Activated CD4-positive, alpha-beta T cell treated with anti-CD3 and anti-CD28 coated beads for 36 hours (primary cell): ENCODE measurements around the gene OVOL3. TPM values are rescaled to one million over a fixed set of nuclear protein-coding genes. Genes with fewer than 3 reads are reported as not detected.
"Not testable (repeated sequence)": the region's sequence is repeated elsewhere in the genome, so short reads cannot be mapped to it uniquely, and the experiment has no call there.

ENCODE experiments used
- ATAC-seq: fragments of 200-7000 bp; cut with Tn5 transposase; one replicate; pipeline ENCODE4 v1.10.0; 2021; ENCODE audit warnings: mild to moderate bottlenecking, moderate library complexity
- CTCF ChIA-PET: fragments of 350-600 bp; sonication (Branson Sonifier 250); formaldehyde crosslinking; loops from one replicate; lab custom pipeline; 2021; ENCODE audit warnings: antibody characterized with exemption; lab: Charles Lee
- POLR2A ChIA-PET: fragments of 350-600 bp; sonication (Branson Sonifier 250); formaldehyde crosslinking; loops from one replicate; lab custom pipeline; 2021; ENCODE audit warnings: antibody characterized with exemption, inconsistent platforms; lab: Charles Lee
- DNase-seq: peaks from one replicate; pipeline ENCODE4 v3.0.0-alpha.2; 2020
- H3K27ac Mint-ChIP-seq: one replicate; pipeline ENCODE4 v1.8.0; 2021; ENCODE audit warnings: mixed read lengths
- H3K27me3 Mint-ChIP-seq: one replicate; pipeline ENCODE4 v1.8.0; 2021; ENCODE audit warnings: mixed read lengths
- H3K36me3 Mint-ChIP-seq: one replicate; pipeline ENCODE4 v1.8.0; 2021; ENCODE audit warnings: low read depth, mixed read lengths
- H3K4me1 Mint-ChIP-seq: one replicate; pipeline ENCODE4 v1.8.0; 2021; ENCODE audit warnings: mixed read lengths
- H3K4me3 Mint-ChIP-seq: one replicate; pipeline ENCODE4 v1.8.0; 2021; ENCODE audit warnings: mild to moderate bottlenecking, moderate library complexity, mixed read lengths
- H3K9me3 Mint-ChIP-seq: one replicate; pipeline ENCODE4 v1.8.0; 2021; ENCODE audit warnings: low read depth, mixed read lengths
- intact Hi-C, 2 experiments: fragments of 100-400 bp; cut with DNase I in 1 of 2; cut with micrococcal nuclease in 1 of 2; formaldehyde crosslinking; loops; one replicate each; pipeline versions ENCODE4 v1.14.2 to v1.15.1; 2022 to 2024; cut with DNase I, micrococcal nuclease
- total RNA-seq, 2 experiments: library from RNA; stranded (reverse); gene quantifications; one replicate each; pipeline ENCODE4 v1.2.3, GENCODE V29; 2021

The OVOL3 gene
- total RNA-seq, 2 experiments from 2014 or later: not detected

DNA sequence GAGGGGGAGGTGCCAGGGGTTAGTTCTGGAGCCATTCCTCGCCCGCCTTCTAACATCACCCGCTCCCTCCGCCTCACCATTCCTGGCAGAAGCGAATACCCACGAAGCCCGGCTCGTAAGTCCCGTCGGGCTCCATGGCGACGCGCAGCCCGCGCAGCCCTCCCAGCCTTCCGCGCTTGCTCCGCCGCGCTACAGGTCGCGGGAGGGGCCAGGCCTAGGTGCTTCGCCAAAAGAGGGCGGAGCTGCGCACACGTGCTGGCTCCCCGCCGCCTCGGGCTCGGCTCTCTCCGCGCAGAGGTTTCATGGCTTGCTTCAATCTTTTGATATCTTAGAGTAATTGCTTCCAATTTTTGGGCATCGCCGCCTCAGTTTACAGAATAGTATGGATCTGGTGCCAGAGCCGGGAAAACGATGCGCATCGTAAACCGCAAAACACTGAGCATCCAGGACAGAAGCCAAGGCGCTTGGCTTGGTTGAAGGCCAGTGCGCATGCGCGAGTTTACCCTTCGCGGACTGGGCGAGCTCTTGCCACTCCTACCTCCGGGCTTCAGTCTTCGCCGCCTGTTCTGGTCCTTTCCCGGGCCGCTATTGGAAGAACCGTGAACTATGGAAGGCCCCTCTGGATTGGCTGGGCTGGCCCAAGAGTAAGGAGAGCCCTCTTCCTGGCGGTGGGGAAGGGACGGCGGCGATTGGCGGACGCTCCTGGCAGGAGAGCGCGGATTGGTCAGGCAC lies 3.9 kb downstream of the OVOL3 start, which contains the start of gene POLR2I:
Gene POLR2I, minus strand, starts transcription at position 155 of the 732 bp plus-strand sequence. Its CDS starts 19 bp downstream, at position 136.
- ChIA-PET POLR2A (interaction anchor here (0.6 to 1.3 kb wide), 10 partner anchors 9 to 132 kb away, joined by 3 to 12 read pairs (median 4); partner anchors contain the start of genes ALKBH6, CAPNS1, THAP8 and ZNF146), CTCF (interaction anchor here (0.8 to 1.1 kb wide), 4 partner anchors 13 to 61 kb away, joined by 3 to 8 read pairs (median 3); partner anchors contain the start of gene THAP8)
- peak within 1 kb of the TSS; percentile 98 for H3K4me3 Mint-ChIP-seq
- H3K9me3 Mint-ChIP-seq: no peaks in the 10 kb centered on the region
- peaks cover 36% of the 10 kb centered on the region for H3K36me3 Mint-ChIP-seq
- DNase-seq (peak; percentile 99), ATAC-seq (peak; percentile 95)
- peak within 1 kb of the TSS; percentile 93 for H3K27ac Mint-ChIP-seq
- H3K27me3 Mint-ChIP-seq: no peaks in the 10 kb centered on the region
- peaks cover 29% of the 10 kb centered on the region for H3K4me1 Mint-ChIP-seq
- intact Hi-C loops: loop anchor here (1.0 to 10.0 kb wide), 22 partner anchors 12 to 1102 kb away; partner anchors contain the start of genes ALKBH6 (in 2 of the 2), THAP8 (in 2 of the 2), WDR62 (in 2 of the 2) and ARHGAP33 (in 1 of the 2)

DNA sequence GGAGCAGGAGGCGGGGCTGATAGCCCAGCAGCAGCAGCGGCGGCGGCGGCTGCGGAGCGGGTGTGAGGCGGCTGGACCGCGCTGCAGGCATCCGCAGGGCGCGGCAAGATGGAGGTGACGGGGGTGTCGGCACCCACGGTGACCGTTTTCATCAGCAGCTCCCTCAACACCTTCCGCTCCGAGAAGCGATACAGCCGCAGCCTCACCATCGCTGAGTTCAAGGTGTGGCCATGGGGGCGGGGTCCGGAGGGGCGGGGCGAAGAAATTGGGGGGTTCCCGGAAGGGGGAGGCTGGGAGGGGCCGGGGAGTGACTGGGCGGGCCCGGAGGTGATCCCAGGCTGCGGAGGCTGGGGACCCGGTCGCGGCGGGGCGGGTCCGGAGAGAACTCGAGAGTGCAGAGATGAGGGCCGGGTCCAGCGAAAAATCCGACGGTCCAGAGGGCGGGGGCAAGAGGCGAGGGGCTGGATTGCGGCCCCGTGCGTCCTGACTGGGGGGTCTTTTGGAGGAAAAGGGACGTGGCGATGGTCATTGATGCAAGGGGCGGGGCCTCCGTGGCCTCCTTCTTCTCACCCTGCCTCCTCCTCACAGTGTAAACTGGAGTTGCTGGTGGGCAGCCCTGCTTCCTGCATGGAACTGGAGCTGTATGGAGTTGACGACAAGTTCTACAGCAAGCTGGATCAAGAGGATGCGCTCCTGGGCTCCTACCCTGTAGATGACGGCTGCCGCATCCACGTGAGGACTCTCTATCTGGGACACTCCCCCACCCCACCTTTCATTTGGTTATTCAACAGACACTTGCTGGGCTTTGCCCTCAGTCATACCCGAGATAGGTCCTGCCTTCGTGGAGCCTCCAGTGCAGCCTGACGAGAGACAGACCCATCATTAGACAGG lies 4.8 kb downstream of the OVOL3 start, which contains the start of gene TBCB:
Gene TBCB, plus strand, starts transcription at position 16 of the 891 bp plus-strand sequence. Its CDS starts 93 bp downstream, at position 109.
- Mint-ChIP-seq H3K4me3 (peak within 1 kb of the TSS; percentile 98), H3K27ac (peak within 1 kb of the TSS; percentile 93), H3K27me3 (no peaks in the 10 kb centered on the region), H3K9me3 (no peaks in the 10 kb centered on the region), H3K4me1 (peaks cover 31% of the 10 kb centered on the region), H3K36me3 (peaks cover 38% of the 10 kb centered on the region)
- POLR2A ChIA-PET: interaction anchor here (0.7 to 1.3 kb wide), 7 partner anchors 8 to 102 kb away, joined by 3 to 12 read pairs (median 5); partner anchors contain the start of genes ALKBH6, CAPNS1, THAP8 and ZNF146
- ATAC-seq (peak; percentile 55), DNase-seq (peak; percentile 96)
- CTCF ChIA-PET: interaction anchor here (0.8 to 1.2 kb wide), 4 partner anchors 12 to 62 kb away, joined by 3 to 8 read pairs (median 4); partner anchors contain the start of gene THAP8
- intact Hi-C loops: loop anchor here (1.0 to 10.0 kb wide), 22 partner anchors 12 to 1102 kb away; partner anchors contain the start of genes ALKBH6 (in 2 of the 2), THAP8 (in 2 of the 2), WDR62 (in 2 of the 2) and ARHGAP33 (in 1 of the 2)

DNA sequence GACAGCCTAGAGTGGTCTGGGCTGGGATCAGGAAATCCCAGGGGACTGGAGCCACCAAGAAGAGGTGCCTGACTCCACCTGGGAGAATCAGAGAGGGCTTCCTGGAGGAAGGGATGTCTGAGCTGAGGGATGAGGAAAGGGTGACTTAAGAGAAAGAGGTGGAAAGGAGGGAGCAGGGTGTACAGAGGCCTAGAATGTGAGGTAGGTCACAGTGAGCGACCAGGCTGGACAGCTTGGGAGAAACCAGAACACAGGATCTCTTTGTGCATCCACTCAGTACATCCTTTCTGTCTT lies 5.3 kb downstream of the OVOL3 start:
- DNase-seq: no peak
- H3K4me1 Mint-ChIP-seq: peaks cover 31% of the 10 kb centered on the region
- H3K36me3 Mint-ChIP-seq: peaks cover 36% of the 10 kb centered on the region
- ChIA-PET CTCF (interaction anchor here (0.6 to 1.2 kb wide), 2 partner anchors 12 to 169 kb away, joined by 3 to 4 read pairs; no protein-coding TSS in a partner anchor), POLR2A (no interaction called here)
- peak overlapping the region; percentile 93 for H3K27ac Mint-ChIP-seq
- H3K9me3 Mint-ChIP-seq: no peaks in the 10 kb centered on the region
- ATAC-seq: no peak
- intact Hi-C loops: loop anchor here (5.0 to 10.0 kb wide), 2 partner anchors 401 to 1101 kb away; partner anchors contain the start of genes KMT2B (in 1 of the 2) and ZNF383 (in 1 of the 2)
- no peaks in the 10 kb centered on the region for H3K27me3 Mint-ChIP-seq
- H3K4me3 Mint-ChIP-seq: peak overlapping the region; percentile 98

DNA sequence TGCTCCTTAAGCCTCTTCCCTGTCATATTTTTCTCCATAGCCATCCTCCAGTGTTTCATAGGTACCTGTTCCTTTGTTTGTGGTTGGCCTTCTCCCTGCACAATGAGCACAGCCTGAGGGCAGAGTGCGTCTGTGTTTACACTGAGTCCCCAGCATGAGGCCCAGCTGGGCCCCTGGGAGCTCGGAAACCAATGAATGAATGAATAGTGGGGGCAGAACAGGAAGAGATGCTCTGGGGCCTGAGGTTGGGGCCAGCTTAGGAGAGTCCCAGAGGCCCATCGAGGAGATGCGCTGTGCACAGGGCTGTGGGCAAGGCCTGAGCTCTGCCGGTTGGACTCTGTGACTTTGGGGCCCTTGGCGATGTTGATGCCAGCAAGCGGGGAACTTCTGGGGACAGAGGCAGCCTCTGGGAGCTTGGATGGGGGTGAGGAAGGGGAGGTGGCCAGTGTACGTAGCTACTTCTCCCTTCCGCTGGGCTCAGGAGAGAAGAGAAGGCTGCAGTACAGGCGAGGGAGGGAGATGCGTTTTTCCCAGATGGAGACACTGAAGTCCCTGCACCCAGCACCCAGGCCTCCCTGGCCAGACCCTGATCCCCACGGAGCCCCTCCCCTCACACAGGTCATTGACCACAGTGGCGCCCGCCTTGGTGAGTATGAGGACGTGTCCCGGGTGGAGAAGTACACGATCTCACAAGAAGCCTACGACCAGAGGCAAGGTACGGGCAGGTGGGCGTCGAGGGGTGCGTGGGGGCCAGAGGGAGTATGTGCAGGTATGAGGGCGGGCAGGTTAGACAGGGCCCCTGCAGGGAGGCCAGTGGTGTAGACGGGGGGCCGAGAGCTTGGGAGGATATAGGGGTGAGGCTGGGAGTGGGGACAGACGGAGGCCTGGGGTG lies 9.4 kb downstream of the OVOL3 start:
- DNase-seq (no peak), ATAC-seq (no peak)
- Mint-ChIP-seq H3K27me3 (no peaks in the 10 kb centered on the region), H3K4me1 (peaks cover 20% of the 10 kb centered on the region), H3K27ac (no peak overlapping the region), H3K9me3 (no peaks in the 10 kb centered on the region), H3K4me3 (no peak overlapping the region), H3K36me3 (peaks cover 24% of the 10 kb centered on the region)
- CTCF ChIA-PET: interaction anchor here (1.0 to 1.2 kb wide), 2 partner anchors 8 to 50 kb away, joined by 5 to 6 read pairs; no protein-coding TSS in a partner anchor
- intact Hi-C loops: loop anchor here in 1 of 2 experiments (10.0 kb wide), 1 partner anchor 364 kb away; the partner anchor contains the start of gene ZNF566
- POLR2A ChIA-PET: no interaction called here

DNA sequence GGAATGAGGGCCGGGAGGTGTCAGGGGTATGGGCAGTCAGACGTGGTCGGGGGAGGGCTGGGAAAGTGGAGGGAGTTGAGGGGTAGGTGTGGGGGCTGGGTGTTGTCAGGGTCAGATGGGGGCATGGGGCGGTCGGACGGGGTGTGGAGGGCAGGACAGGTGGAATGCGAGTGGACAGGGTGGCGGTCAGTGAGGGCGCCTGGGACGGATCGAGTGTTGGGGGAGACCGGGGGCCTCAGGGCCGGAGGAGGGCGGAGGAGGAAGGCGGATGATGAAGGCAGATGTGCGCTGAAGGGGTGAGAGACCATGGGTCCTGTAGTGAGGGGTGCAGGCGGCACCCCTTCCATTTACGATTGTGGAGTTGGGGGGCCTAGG lies 10.0 kb downstream of the OVOL3 start:
- ChIA-PET POLR2A (no interaction called here), CTCF (no interaction called here)
- Mint-ChIP-seq H3K27ac (no peak overlapping the region), H3K36me3 (peaks cover 31% of the 10 kb centered on the region), H3K9me3 (no peaks in the 10 kb centered on the region), H3K27me3 (no peaks in the 10 kb centered on the region), H3K4me3 (no peak overlapping the region), H3K4me1 (peaks cover 25% of the 10 kb centered on the region)
- ATAC-seq: no peak
- intact Hi-C loops: loop anchor here in 1 of 2 experiments (10.0 kb wide), 1 partner anchor 364 kb away; the partner anchor contains the start of gene ZNF566
- no peak for DNase-seq

DNA sequence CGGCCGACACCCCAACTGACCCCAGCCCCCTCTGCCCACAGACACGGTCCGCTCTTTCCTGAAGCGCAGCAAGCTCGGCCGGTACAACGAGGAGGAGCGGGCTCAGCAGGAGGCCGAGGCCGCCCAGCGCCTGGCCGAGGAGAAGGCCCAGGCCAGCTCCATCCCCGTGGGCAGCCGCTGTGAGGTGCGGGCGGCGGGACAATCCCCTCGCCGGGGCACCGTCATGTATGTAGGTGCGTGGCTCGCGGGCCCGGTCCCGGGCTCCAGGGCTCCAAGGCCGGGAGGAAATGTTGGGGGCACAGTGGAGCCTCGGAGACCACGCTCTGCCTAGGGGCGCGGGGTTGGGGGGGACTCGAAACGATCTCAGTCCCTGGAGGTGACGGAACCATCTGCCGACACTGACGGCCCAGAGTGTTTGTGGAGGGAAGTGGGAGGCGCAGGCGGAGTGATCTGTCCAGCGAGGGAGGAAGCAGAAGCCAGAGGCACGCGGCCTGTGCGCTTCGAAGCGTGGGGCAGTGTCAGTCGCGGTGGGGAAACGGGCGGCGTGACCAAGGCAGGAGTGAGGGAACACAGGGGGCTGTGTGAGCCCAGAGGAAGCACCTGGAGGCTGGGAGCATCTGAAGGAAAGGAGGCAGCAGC lies 10.7 kb downstream of the OVOL3 start:
- POLR2A ChIA-PET: no interaction called here
- Mint-ChIP-seq H3K27me3 (no peaks in the 10 kb centered on the region), H3K27ac (no peak overlapping the region), H3K36me3 (peaks cover 27% of the 10 kb centered on the region), H3K9me3 (no peaks in the 10 kb centered on the region), H3K4me3 (no peak overlapping the region), H3K4me1 (peaks cover 20% of the 10 kb centered on the region)
- ATAC-seq (no peak), DNase-seq (no peak)
- intact Hi-C loops: loop anchor here in 1 of 2 experiments (10.0 kb wide), 1 partner anchor 363 kb away; the partner anchor contains the start of gene ZNF566
- CTCF ChIA-PET: no interaction called here

DNA sequence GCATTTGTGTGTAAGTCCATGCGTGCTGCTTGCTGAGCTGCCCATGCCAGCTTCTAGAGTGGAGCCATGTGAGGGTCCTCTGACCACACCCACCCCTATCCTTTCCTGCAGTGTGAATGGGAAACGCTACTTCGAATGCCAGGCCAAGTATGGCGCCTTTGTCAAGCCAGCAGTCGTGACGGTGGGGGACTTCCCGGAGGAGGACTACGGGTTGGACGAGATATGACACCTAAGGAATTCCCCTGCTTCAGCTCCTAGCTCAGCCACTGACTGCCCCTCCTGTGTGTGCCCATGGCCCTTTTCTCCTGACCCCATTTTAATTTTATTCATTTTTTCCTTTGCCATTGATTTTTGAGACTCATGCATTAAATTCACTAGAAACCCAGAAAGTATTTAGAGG lies 14.6 kb downstream of the OVOL3 start:
- no peak overlapping the region for H3K4me3 Mint-ChIP-seq
- H3K27me3 Mint-ChIP-seq: no peaks in the 10 kb centered on the region
- CTCF ChIA-PET: interaction anchor here (0.7 to 0.9 kb wide), 2 partner anchors 44 to 87 kb away, joined by 3 to 4 read pairs; no protein-coding TSS in a partner anchor
- peaks cover 15% of the 10 kb centered on the region for H3K4me1 Mint-ChIP-seq
- POLR2A ChIA-PET: no interaction called here
- H3K9me3 Mint-ChIP-seq: no peaks in the 10 kb centered on the region
- DNase-seq (peak; percentile 35), ATAC-seq (no peak)
- peak overlapping the region; percentile 38 for H3K27ac Mint-ChIP-seq
- intact Hi-C loops: loop anchor here (5.0 to 10.0 kb wide), 3 partner anchors 359 to 792 kb away; partner anchors contain the start of genes ZNF529 (in 1 of the 2), ZNF566 (in 1 of the 2), ZNF568 (in 1 of the 2) and ZNF829 (in 1 of the 2)
- peaks cover 10% of the 10 kb centered on the region for H3K36me3 Mint-ChIP-seq

DNA sequence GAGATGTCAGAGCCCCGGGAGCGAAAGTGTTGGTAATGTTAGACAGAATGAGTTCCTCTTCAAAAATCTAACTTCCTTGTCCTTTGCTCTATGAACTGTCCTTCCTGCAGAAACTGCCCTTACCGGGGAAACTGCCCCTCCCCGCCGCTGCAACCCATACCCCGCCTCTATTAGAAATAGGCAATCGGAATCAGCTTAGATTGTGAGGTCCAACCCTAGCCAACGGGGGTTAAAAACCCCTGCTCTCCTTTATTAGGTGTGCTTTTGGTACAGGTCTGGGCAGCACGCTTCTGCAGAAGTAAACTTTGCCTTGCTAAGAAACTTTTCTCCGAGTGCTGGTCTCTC lies 17.4 kb downstream of the OVOL3 start:
- no peaks in the 10 kb centered on the region for H3K27me3 Mint-ChIP-seq
- intact Hi-C loops: loop anchor here (1.0 to 10.0 kb wide), 7 partner anchors 11 to 789 kb away; partner anchors contain the start of genes TBCB (in 1 of the 2), ZFP14 (in 1 of the 2), ZNF529 (in 1 of the 2) and ZNF565 (in 1 of the 2)
- H3K9me3 Mint-ChIP-seq: no peaks in the 10 kb centered on the region
- ATAC-seq: no peak
- H3K36me3 Mint-ChIP-seq: peaks cover 8% of the 10 kb centered on the region
- peak overlapping the region; percentile 79 for H3K4me3 Mint-ChIP-seq
- CTCF ChIA-PET: interaction anchor here (0.6 to 3.6 kb wide), 28 partner anchors 8 to 250 kb away, joined by 3 to 59 read pairs (median 4); partner anchors contain the start of genes CAPNS1, POLR2I, TBCB and ZNF146
- POLR2A ChIA-PET: interaction anchor here (0.7 to 1.8 kb wide), 5 partner anchors 10 to 400 kb away, joined by 3 to 12 read pairs (median 6); partner anchors contain the start of genes CAPNS1, POLR2I, TBCB and ZNF146
- H3K27ac Mint-ChIP-seq: peak overlapping the region; percentile 98
- H3K4me1 Mint-ChIP-seq: peaks cover 28% of the 10 kb centered on the region
- no peak for DNase-seq

DNA sequence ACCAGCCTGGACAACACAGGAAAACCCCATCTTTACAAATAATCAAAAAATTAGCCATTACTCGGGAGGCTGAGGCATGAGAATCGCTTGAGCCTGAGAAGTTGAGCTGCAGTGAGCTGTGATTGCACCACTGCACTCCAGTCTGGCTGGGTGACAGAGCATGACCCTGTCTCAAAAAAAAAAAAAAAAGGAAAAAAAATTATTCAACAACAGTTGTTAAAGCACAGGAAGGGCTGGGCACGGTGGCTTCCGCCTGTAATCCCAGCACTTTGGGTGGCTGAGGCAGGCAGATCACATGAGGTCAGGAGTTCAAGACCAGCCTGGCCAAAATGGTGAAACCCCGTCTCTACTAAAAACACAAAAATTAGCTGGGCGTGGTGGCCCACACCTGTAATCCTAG lies 20.3 kb downstream of the OVOL3 start:
- H3K4me1 Mint-ChIP-seq: peaks cover 25% of the 10 kb centered on the region
- ATAC-seq, H3K36me3 Mint-ChIP-seq, CTCF ChIA-PET, H3K9me3 Mint-ChIP-seq, H3K27me3 Mint-ChIP-seq, H3K4me3 Mint-ChIP-seq, H3K27ac Mint-ChIP-seq, DNase-seq: not testable (repeated sequence)
- POLR2A ChIA-PET: interaction anchor here (0.6 kb wide), 1 partner anchor 1759 kb away, joined by 3 read pairs; no protein-coding TSS in a partner anchor
- intact Hi-C loops: loop anchor here in 1 of 2 experiments (10.0 kb wide), 2 partner anchors 474 to 1184 kb away; partner anchors contain the start of gene ZNF382
